Activated CD4-positive, alpha-beta T cell treated with anti-CD3 and anti-CD28 coated beads, Interleukin-2, amount 10 ng/mL, durations not matched to agents 7 days and 5 days (primary cell): Measurements from ENCODE around the gene FBXL5. TPM values are rescaled to one million over a fixed set of nuclear protein-coding genes. Genes with fewer than 3 reads are reported as not detected.
"Not testable (repeated sequence)": the region's sequence is repeated elsewhere in the genome, so short reads cannot be mapped to it uniquely, and the experiment has no call there.

Source experiments
- CTCF ChIA-PET: fragments of 350-600 bp; sonication (Branson Sonifier 250); formaldehyde crosslinking; loops from one replicate; lab custom pipeline; 2021; ENCODE audit warnings: antibody characterized with exemption; lab: Charles Lee
- POLR2A ChIA-PET: fragments of 350-600 bp; sonication (Branson Sonifier 250); formaldehyde crosslinking; loops from one replicate; lab custom pipeline; 2021; ENCODE audit warnings: antibody characterized with exemption; lab: Charles Lee
- DNase-seq: peaks from one replicate; pipeline ENCODE4 v3.0.0-alpha.2; 2020
- H3K27ac Mint-ChIP-seq: one replicate; pipeline ENCODE4 v1.8.0; 2021; ENCODE audit warnings: mild to moderate bottlenecking, moderate library complexity, mixed read lengths
- H3K27me3 Mint-ChIP-seq: one replicate; pipeline ENCODE4 v1.8.0; 2021; ENCODE audit warnings: mixed read lengths
- H3K36me3 Mint-ChIP-seq: one replicate; pipeline ENCODE4 v1.8.0; 2021; ENCODE audit warnings: low read depth, mixed read lengths
- H3K4me1 Mint-ChIP-seq: one replicate; pipeline ENCODE4 v1.8.0; 2021; ENCODE audit warnings: mixed read lengths
- H3K4me3 Mint-ChIP-seq: one replicate; pipeline ENCODE4 v1.8.0; 2021; ENCODE audit warnings: mild to moderate bottlenecking, moderate library complexity, mixed read lengths
- H3K9me3 Mint-ChIP-seq: one replicate; pipeline ENCODE4 v1.8.0; 2021; ENCODE audit warnings: mixed read lengths
- total RNA-seq, 2 experiments: library from RNA; stranded (reverse); gene quantifications; one replicate each; pipeline ENCODE4 v1.2.3, GENCODE V29; 2021

The FBXL5 gene
- total RNA-seq, 2 experiments from 2014 or later: 34.3 to 38.6 TPM

GRCh38 chr4:15614891-15615290, 40.3 kb downstream of the FBXL5 start:
- H3K4me1 Mint-ChIP-seq, CTCF ChIA-PET, H3K4me3 Mint-ChIP-seq, H3K27me3 Mint-ChIP-seq, H3K27ac Mint-ChIP-seq, POLR2A ChIA-PET, DNase-seq: not testable (repeated sequence)
- peaks cover 49% of the 10 kb centered on the region for H3K36me3 Mint-ChIP-seq
- peaks cover 19% of the 10 kb centered on the region for H3K9me3 Mint-ChIP-seq

GRCh38 chr4:15612136-15612535, 43.0 kb downstream of the FBXL5 start:
- Mint-ChIP-seq H3K36me3 (peaks cover 29% of the 10 kb centered on the region), H3K4me3 (no peak overlapping the region), H3K27me3 (no peaks in the 10 kb centered on the region), H3K4me1 (no peaks in the 10 kb centered on the region), H3K27ac (no peak overlapping the region), H3K9me3 (peaks cover 4% of the 10 kb centered on the region)
- ChIA-PET CTCF (no interaction called here), POLR2A (no interaction called here)
- no peak for DNase-seq

- Mint-ChIP-seq H3K27ac (no peak overlapping the region), H3K4me1 (no peaks in the 10 kb centered on the region), H3K4me3 (no peak overlapping the region), H3K36me3 (peaks cover 17% of the 10 kb centered on the region), H3K27me3 (no peaks in the 10 kb centered on the region), H3K9me3 (no peaks in the 10 kb centered on the region)
- DNase-seq: no peak
- ChIA-PET CTCF (no interaction called here), POLR2A (no interaction called here)
These were observed 44.3 kb downstream of the FBXL5 start for GRCh38 chr4:15610855-15611254.

- no peak for DNase-seq
- Mint-ChIP-seq H3K36me3 (peaks cover 25% of the 10 kb centered on the region), H3K9me3 (no peaks in the 10 kb centered on the region), H3K4me1 (no peaks in the 10 kb centered on the region), H3K27ac (no peak overlapping the region), H3K27me3 (no peaks in the 10 kb centered on the region), H3K4me3 (no peak overlapping the region)
- ChIA-PET POLR2A (no interaction called here), CTCF (no interaction called here)
These were observed 49.6 kb downstream of the FBXL5 start for GRCh38 chr4:15605537-15605936.

- H3K36me3 Mint-ChIP-seq: peaks cover 25% of the 10 kb centered on the region
- ChIA-PET POLR2A (no interaction called here), CTCF (no interaction called here)
- no peaks in the 10 kb centered on the region for H3K9me3 Mint-ChIP-seq
- no peak overlapping the region for H3K27ac Mint-ChIP-seq
- H3K4me1 Mint-ChIP-seq: no peaks in the 10 kb centered on the region
- H3K4me3 Mint-ChIP-seq: no peak overlapping the region
- no peaks in the 10 kb centered on the region for H3K27me3 Mint-ChIP-seq
- no peak for DNase-seq
These were observed 53.3 kb downstream of the FBXL5 start for GRCh38 chr4:15601862-15602261.

GRCh38 chr4:15600176-15600575, 55.0 kb downstream of the FBXL5 start:
- ChIA-PET CTCF (no interaction called here), POLR2A (no interaction called here)
- DNase-seq: no peak
- H3K36me3 Mint-ChIP-seq: peaks cover 19% of the 10 kb centered on the region
- H3K27ac Mint-ChIP-seq: no peak overlapping the region
- H3K4me1 Mint-ChIP-seq: no peaks in the 10 kb centered on the region
- H3K9me3 Mint-ChIP-seq: no peaks in the 10 kb centered on the region
- no peaks in the 10 kb centered on the region for H3K27me3 Mint-ChIP-seq
- no peak overlapping the region for H3K4me3 Mint-ChIP-seq

- POLR2A ChIA-PET: no interaction called here
- Mint-ChIP-seq H3K4me3 (no peak overlapping the region), H3K36me3 (peaks cover 6% of the 10 kb centered on the region), H3K27me3 (no peaks in the 10 kb centered on the region), H3K9me3 (no peaks in the 10 kb centered on the region), H3K4me1 (no peaks in the 10 kb centered on the region), H3K27ac (no peak overlapping the region)
- CTCF ChIA-PET: interaction anchor here (0.6 kb wide), 1 partner anchor 611 kb away, joined by 3 read pairs; no protein-coding TSS in a partner anchor
- no peak for DNase-seq
These were observed 56.5 kb downstream of the FBXL5 start for GRCh38 chr4:15598644-15599043.

- H3K27ac Mint-ChIP-seq: no peak overlapping the region
- ChIA-PET CTCF (interaction anchor here (0.8 to 1.1 kb wide), 2 partner anchors 13 to 148 kb away, joined by 3 read pairs; no protein-coding TSS in a partner anchor), POLR2A (no interaction called here)
- H3K36me3 Mint-ChIP-seq: no peaks in the 10 kb centered on the region
- H3K4me1 Mint-ChIP-seq: no peaks in the 10 kb centered on the region
- H3K4me3 Mint-ChIP-seq: no peak overlapping the region
- no peaks in the 10 kb centered on the region for H3K27me3 Mint-ChIP-seq
- no peak for DNase-seq
- H3K9me3 Mint-ChIP-seq: no peaks in the 10 kb centered on the region
These were observed 62.4 kb downstream of the FBXL5 start for GRCh38 chr4:15592799-15593198.

GRCh38 chr4:15587649-15588048, 67.5 kb downstream of the FBXL5 start:
- H3K4me3 Mint-ChIP-seq: no peak overlapping the region
- CTCF ChIA-PET: no interaction called here
- H3K27ac Mint-ChIP-seq: no peak overlapping the region
- no peak for DNase-seq
- H3K9me3 Mint-ChIP-seq: no peaks in the 10 kb centered on the region
- H3K4me1 Mint-ChIP-seq: no peaks in the 10 kb centered on the region
- POLR2A ChIA-PET: no interaction called here
- H3K27me3 Mint-ChIP-seq: no peaks in the 10 kb centered on the region
- H3K36me3 Mint-ChIP-seq: no peaks in the 10 kb centered on the region

- Mint-ChIP-seq H3K9me3 (no peaks in the 10 kb centered on the region), H3K4me3 (no peak overlapping the region), H3K36me3 (no peaks in the 10 kb centered on the region), H3K27me3 (no peaks in the 10 kb centered on the region), H3K27ac (no peak overlapping the region), H3K4me1 (no peaks in the 10 kb centered on the region)
- DNase-seq: no peak
- POLR2A ChIA-PET: no interaction called here
- CTCF ChIA-PET: interaction anchor here (1.2 to 1.3 kb wide), 2 partner anchors 8 to 20 kb away, joined by 3 to 4 read pairs; no protein-coding TSS in a partner anchor
These were observed 69.1 kb downstream of the FBXL5 start for GRCh38 chr4:15586066-15586465.

GRCh38 chr4:15585331-15585730, 69.8 kb downstream of the FBXL5 start:
- ChIA-PET POLR2A (no interaction called here), CTCF (interaction anchor here (0.6 to 1.3 kb wide), 3 partner anchors 9 to 70 kb away, joined by 3 to 4 read pairs (median 3); no protein-coding TSS in a partner anchor)
- Mint-ChIP-seq H3K27ac (no peak overlapping the region), H3K27me3 (no peaks in the 10 kb centered on the region), H3K36me3 (no peaks in the 10 kb centered on the region), H3K4me3 (no peak overlapping the region), H3K4me1 (no peaks in the 10 kb centered on the region), H3K9me3 (no peaks in the 10 kb centered on the region)
- no peak for DNase-seq

GRCh38 chr4:15584785-15585184, 70.4 kb downstream of the FBXL5 start:
- Mint-ChIP-seq H3K4me1 (no peaks in the 10 kb centered on the region), H3K9me3 (no peaks in the 10 kb centered on the region), H3K27me3 (no peaks in the 10 kb centered on the region), H3K4me3 (no peak overlapping the region), H3K36me3 (no peaks in the 10 kb centered on the region), H3K27ac (no peak overlapping the region)
- CTCF ChIA-PET: interaction anchor here (0.6 kb wide), 1 partner anchor 69 kb away, joined by 3 read pairs; no protein-coding TSS in a partner anchor
- POLR2A ChIA-PET: no interaction called here
- DNase-seq: no peak

GRCh38 chr4:15577508-15577907, 77.6 kb downstream of the FBXL5 start:
- no peak overlapping the region for H3K27ac Mint-ChIP-seq
- no peak for DNase-seq
- H3K4me1 Mint-ChIP-seq: no peaks in the 10 kb centered on the region
- H3K27me3 Mint-ChIP-seq: no peaks in the 10 kb centered on the region
- no peak overlapping the region for H3K4me3 Mint-ChIP-seq
- CTCF ChIA-PET: interaction anchor here (0.9 to 1.6 kb wide), 2 partner anchors 12 to 66 kb away, joined by 3 to 5 read pairs; no protein-coding TSS in a partner anchor
- no peaks in the 10 kb centered on the region for H3K36me3 Mint-ChIP-seq
- H3K9me3 Mint-ChIP-seq: no peaks in the 10 kb centered on the region
- POLR2A ChIA-PET: no interaction called here

- Mint-ChIP-seq H3K4me1 (no peaks in the 10 kb centered on the region), H3K36me3 (no peaks in the 10 kb centered on the region), H3K27ac (no peak overlapping the region), H3K27me3 (no peaks in the 10 kb centered on the region), H3K9me3 (no peaks in the 10 kb centered on the region), H3K4me3 (no peak overlapping the region)
- no peak for DNase-seq
- ChIA-PET CTCF (no interaction called here), POLR2A (no interaction called here)
These were observed 79.2 kb downstream of the FBXL5 start for GRCh38 chr4:15575966-15576365.
